H9 (cell line): ENCODE data around the gene TBX5. TPM values are rescaled to one million over a fixed set of nuclear protein-coding genes. Genes with fewer than 3 reads are reported as not detected.

Experiments used
- DNase-seq: peaks from one replicate; pipeline ENCODE4 v3.0.0-alpha.2; 2017
- H2AFZ ChIP-seq: one replicate; pipeline ENCODE4 v1.6.1; 2013; ENCODE audit warnings: mild to moderate bottlenecking, low read length, control low read depth, moderate library complexity
- H2AK5ac ChIP-seq: 2 replicates; pipeline ENCODE4 v1.6.1; 2013; ENCODE audit warnings: low read length, control low read depth, mixed read lengths; ENCODE audit not compliant: insufficient read length
- H2BK120ac ChIP-seq: one replicate; pipeline ENCODE4 v1.6.1; 2013; ENCODE audit warnings: low read depth, mild to moderate bottlenecking, low read length, control low read depth, inconsistent platforms; ENCODE audit not compliant: poor library complexity, severe bottlenecking
- H2BK12ac ChIP-seq: 2 replicates; pipeline ENCODE4 v1.6.1; 2013; ENCODE audit warnings: low read length, control low read depth, mixed read lengths, low read depth; ENCODE audit not compliant: insufficient read length
- H2BK15ac ChIP-seq: 2 replicates; pipeline ENCODE4 v1.6.1; 2013; ENCODE audit warnings: low read depth, low read length, control low read depth
- H2BK20ac ChIP-seq: one replicate; pipeline ENCODE4 v1.6.1; 2013; ENCODE audit warnings: low read depth, mild to moderate bottlenecking, low read length, control low read depth, inconsistent platforms; ENCODE audit not compliant: poor library complexity, severe bottlenecking
- H2BK5ac ChIP-seq: 2 replicates; pipeline ENCODE4 v1.6.1; 2013; ENCODE audit warnings: low read length, control low read depth, mixed read lengths; ENCODE audit not compliant: insufficient read length
- H3K14ac ChIP-seq: 2 replicates; pipeline ENCODE4 v1.6.1; 2013; ENCODE audit warnings: low read length, control low read depth; ENCODE audit not compliant: insufficient read depth
- H3K18ac ChIP-seq: 2 replicates; pipeline ENCODE4 v1.6.1; 2013; ENCODE audit warnings: low read depth, mild to moderate bottlenecking, mixed read lengths, low read length, control low read depth; ENCODE audit not compliant: insufficient read length
- H3K23ac ChIP-seq: 2 replicates; pipeline ENCODE4 v1.6.1; 2013; ENCODE audit warnings: low read length, control low read depth, mixed read lengths, low read depth; ENCODE audit not compliant: insufficient read length
- H3K23me2 ChIP-seq: 2 replicates; pipeline ENCODE4 v1.6.1; 2013; ENCODE audit warnings: low read depth, mild to moderate bottlenecking, mixed read lengths, low read length, control low read depth; ENCODE audit not compliant: insufficient read length, poor library complexity, severe bottlenecking
- H3K27ac ChIP-seq: 2 replicates; pipeline ENCODE4 v1.5.1; 2013; ENCODE audit warnings: low read length, control low read depth, mixed read lengths, low read depth; ENCODE audit not compliant: insufficient read length
- H3K27me3 ChIP-seq: 2 replicates; pipeline ENCODE4 v1.6.1; 2013; ENCODE audit warnings: low read length, control low read depth, inconsistent platforms; ENCODE audit not compliant: insufficient read depth
- H3K4ac ChIP-seq: 2 replicates; pipeline ENCODE4 v1.6.1; 2013; ENCODE audit warnings: low read depth, mild to moderate bottlenecking, control low read depth, inconsistent platforms, low read length, moderate library complexity
- H3K4me1 ChIP-seq: 2 replicates; pipeline ENCODE4 v1.6.1; 2013; ENCODE audit warnings: low read length, control low read depth, inconsistent platforms; ENCODE audit not compliant: insufficient read depth
- H3K4me2 ChIP-seq: 2 replicates; pipeline ENCODE4 v1.6.1; 2013; ENCODE audit warnings: low read length, control low read depth, mixed read lengths; ENCODE audit not compliant: insufficient read length, insufficient read depth
- H3K56ac ChIP-seq: 2 replicates; pipeline ENCODE4 v1.6.1; 2013; ENCODE audit warnings: low read depth, mild to moderate bottlenecking, mixed read lengths, low read length, control low read depth; ENCODE audit not compliant: insufficient read length
- H3K79me1 ChIP-seq: 2 replicates; pipeline ENCODE4 v1.6.1; 2013; ENCODE audit warnings: low read depth, mild to moderate bottlenecking, moderate library complexity, low read length, control low read depth, inconsistent platforms; ENCODE audit not compliant: insufficient read depth, poor library complexity, severe bottlenecking
- H3K79me2 ChIP-seq: 2 replicates; pipeline ENCODE4 v1.6.1; 2013; ENCODE audit warnings: low read length, control low read depth, inconsistent platforms; ENCODE audit not compliant: insufficient read depth
- H3K9ac ChIP-seq: 2 replicates; pipeline ENCODE4 v1.6.1; 2013; ENCODE audit warnings: low read length, control low read depth, mixed read lengths; ENCODE audit not compliant: insufficient read length; ENCODE audit errors: extremely low read depth
- H3K9me3 ChIP-seq: one replicate; pipeline ENCODE4 v1.6.1; 2013; ENCODE audit warnings: low read depth, low read length, inconsistent platforms; ENCODE audit not compliant: control insufficient read depth
- H3T11ph ChIP-seq: one replicate; pipeline ENCODE4 v1.6.1; 2013; ENCODE audit warnings: mild to moderate bottlenecking, low read length, control low read depth, inconsistent platforms
- H4K20me1 ChIP-seq: one replicate; pipeline ENCODE4 v1.6.1; 2013; ENCODE audit not compliant: control insufficient read depth, insufficient read length, insufficient read depth
- H4K5ac ChIP-seq: 2 replicates; pipeline ENCODE4 v1.6.1; 2013; ENCODE audit warnings: low read depth, mild to moderate bottlenecking, mixed read lengths, low read length, control low read depth; ENCODE audit not compliant: insufficient read length
- H4K8ac ChIP-seq: replicated peaks from 2 replicates; pipeline ENCODE4 v1.6.1; 2013; ENCODE audit warnings: low read length, control low read depth, mixed read lengths, low read depth; ENCODE audit not compliant: insufficient read length
- H4K91ac ChIP-seq: 2 replicates; pipeline ENCODE4 v1.6.1; 2013; ENCODE audit warnings: low read depth, mild to moderate bottlenecking, moderate library complexity, mixed read lengths, low read length, control low read depth; ENCODE audit not compliant: insufficient read length
- H3K27ac Mint-ChIP-seq, 3 experiments: 2 replicates in 2 of 3; 3 replicates in 1 of 3; pipeline ENCODE4 v1.8.0; 2020 to 2021; ENCODE audit warnings: mixed read lengths in 3 of 3, mild to moderate bottlenecking in 1 of 3, moderate library complexity in 1 of 3
- H3K27me3 Mint-ChIP-seq: 2 replicates; pipeline ENCODE4 v1.8.0; 2021; ENCODE audit warnings: low read depth, mild to moderate bottlenecking, moderate library complexity, mixed read lengths
- H3K36me3 Mint-ChIP-seq, 3 experiments: 2 replicates in 2 of 3; 3 replicates in 1 of 3; pipeline ENCODE4 v1.8.0; 2020 to 2021; ENCODE audit warnings: low read depth in 3 of 3, mixed read lengths in 3 of 3; ENCODE audit not compliant: insufficient read depth in 1 of 3
- H3K4me1 Mint-ChIP-seq, 2 experiments: 2 replicates each; pipeline ENCODE4 v1.8.0; 2020; ENCODE audit warnings: mixed read lengths in 2 of 2
- H3K4me3 Mint-ChIP-seq, 2 experiments: 2 replicates in 1 of 2; 3 replicates in 1 of 2; pipeline ENCODE4 v1.8.0; 2020 to 2021; ENCODE audit warnings: mild to moderate bottlenecking in 2 of 2, mixed read lengths in 2 of 2, moderate library complexity in 1 of 2
- H3K9me3 Mint-ChIP-seq, 2 experiments: 2 replicates in 1 of 2; 3 replicates in 1 of 2; pipeline ENCODE4 v1.8.0; 2020; ENCODE audit warnings: mild to moderate bottlenecking in 2 of 2, mixed read lengths in 2 of 2, moderate library complexity in 1 of 2
- CTCF ChIP-seq: fragments of 200-600 bp; sonication (generic); conservative IDR thresholded peaks from 3 replicates; pipeline ENCODE4 v1.8.0; 2021; ENCODE audit warnings: antibody characterized with exemption, mild to moderate bottlenecking
- WGBS: extraction: QIAGEN DNeasy Blood & Tissue Kit; methylation state at CpG from one replicate; pipeline ENCODE4 v1.1.7; 2013; ENCODE audit warnings: missing lambda C conversion rate, low lambda C conversion rate, mixed read lengths; ENCODE audit not compliant: insufficient read length; ENCODE audit errors: extremely low coverage; 5-methylcytosine and 5-hydroxymethylcytosine counted together
- total RNA-seq: library from RNA; stranded (reverse); gene quantifications from 2 replicates; pipeline ENCODE4 v1.2.1, GENCODE V29; 2021

TBX5 gene
- total RNA-seq, 1 experiment from 2014 or later, result not detected

GRCh38 chr12:114420182-114420943 lies 14.4 kb upstream of the TBX5 start:
- Histone ChIP-seq H2AK5ac (no peak overlapping the region), H3K18ac (no peak overlapping the region), H3K4me1 (no peaks in the 10 kb centered on the region), H3K4ac (no peak overlapping the region), H3K27ac (no peak overlapping the region), H3K23me2 (no peaks in the 10 kb centered on the region), H3K56ac (no peak overlapping the region), H2AFZ (no peak overlapping the region), H3T11ph (no peak overlapping the region), H4K20me1 (no peaks in the 10 kb centered on the region), H3K79me2 (no peaks in the 10 kb centered on the region), H3K23ac (no peak overlapping the region), H3K9me3 (no peaks in the 10 kb centered on the region), H3K9ac (no peak overlapping the region), H3K14ac (no peak overlapping the region), H3K27me3 (peaks cover 36% of the 10 kb centered on the region; the same call in 1 of the 2 replicates), H2BK5ac (no peak overlapping the region), H3K79me1 (no peaks in the 10 kb centered on the region), H2BK20ac (no peak overlapping the region), H4K91ac (no peak overlapping the region), H4K8ac (no peak overlapping the region), H4K5ac (no peak overlapping the region), H2BK120ac (no peak overlapping the region), H2BK12ac (no peak overlapping the region), H2BK15ac (no peak overlapping the region), H3K4me2 (no peak overlapping the region)
- WGBS, result no CpG with 5 or more reads among the region's 8 CpGs
- no peak overlapping the region for H3K4me3 Mint-ChIP-seq
- H3K36me3 Mint-ChIP-seq, result no peaks in the 10 kb centered on the region; a peak in 1 of 7 replicates
- no peak for DNase-seq
- H3K27ac Mint-ChIP-seq, result no peak overlapping the region
- TF ChIP-seq CTCF, result no peak
- no peaks in the 10 kb centered on the region for H3K9me3 Mint-ChIP-seq
- H3K27me3 Mint-ChIP-seq, result peaks cover 99% of the 10 kb centered on the region
- H3K4me1 Mint-ChIP-seq, result no peaks in the 10 kb centered on the region
